Body of pancreas (tissue), 4 donors: ENCODE measurements around the gene WNT6.

Experiments used
- CTCF ChIP-seq, 7 experiments: fragments of 450-650 bp in 4 of 7; fragments of 200-600 bp in 3 of 7; sonication (generic) in 3 of 7; IDR thresholded peaks; one replicate each; pipeline ENCODE4 v1.5.1; 2016 to 2019; ENCODE audit warnings: antibody characterized with exemption in 7 of 7
- POLR2A ChIP-seq, 3 donors: fragments of 450-650 bp; IDR thresholded peaks; one replicate each; pipeline ENCODE4 v1.6.1; 2016; ENCODE audit warnings: antibody characterized with exemption in 3 of 3, mild to moderate bottlenecking in 2 of 3

GRCh38 chr2:218861645-218862318, 2.2 kb downstream of the WNT6 start:
- no peak for TF ChIP-seq POLR2A (IDR thresholded peaks at IDR 0.05)
- no peak for TF ChIP-seq CTCF (IDR thresholded peaks at IDR 0.05)
